GM18499 (cell line): ENCODE data around the gene IGF2BP2.
"Not testable (repeated sequence)": the region's sequence is repeated elsewhere in the genome, so short reads cannot be mapped to it uniquely, and the experiment has no call there.

Experiments used
- ATAC-seq: cut with Tn5 transposase; IDR thresholded peaks from one replicate; pipeline ENCODE4 v1.9.1; 2021; ENCODE audit warnings: moderate number of reproducible peaks; ENCODE audit not compliant: insufficient read depth, unreplicated experiment

IGF2BP2 gene

DNA sequence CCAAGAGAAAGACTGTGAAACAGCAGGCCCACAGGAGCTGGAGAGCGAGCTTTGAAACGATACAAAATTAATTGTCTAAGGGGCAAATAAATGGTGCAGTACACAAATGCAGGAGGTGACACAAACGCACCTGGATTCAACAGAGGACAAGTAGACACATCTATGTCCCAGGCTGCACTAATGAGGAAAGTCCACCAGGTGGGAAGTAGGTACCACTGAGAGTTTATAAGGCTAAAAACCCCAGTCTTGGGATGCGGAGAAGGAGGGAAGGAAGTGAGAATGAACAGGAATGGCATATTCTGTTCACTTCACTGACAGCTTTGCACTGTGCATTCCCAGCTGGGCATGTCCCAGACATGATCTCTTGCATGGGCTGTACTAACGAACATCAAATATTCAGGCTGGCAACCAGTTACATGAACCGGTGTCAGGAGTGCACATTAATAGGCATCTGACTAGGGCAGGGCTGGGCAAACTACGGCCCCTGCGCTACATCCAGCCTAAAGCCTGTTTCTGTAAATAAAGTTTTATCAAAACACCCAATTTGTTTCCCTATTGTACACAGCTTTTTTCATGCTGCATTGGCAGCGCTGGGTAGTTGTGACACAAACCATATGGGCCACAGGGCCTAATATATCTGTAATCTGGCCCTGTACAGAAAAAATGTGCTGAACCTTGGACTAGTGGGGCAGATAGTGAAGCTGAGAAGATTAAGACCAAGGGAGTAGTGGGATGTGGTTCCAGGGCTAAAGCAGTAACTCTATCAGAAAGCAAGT lies 107.0 kb downstream of the IGF2BP2 start:
- ATAC-seq, result no peak

GRCh38 chr3:185717121-185717520 lies 107.7 kb downstream of the IGF2BP2 start:
- no peak for ATAC-seq

GRCh38 chr3:185716436-185717108 lies 108.3 kb downstream of the IGF2BP2 start:
- no peak for ATAC-seq

DNA sequence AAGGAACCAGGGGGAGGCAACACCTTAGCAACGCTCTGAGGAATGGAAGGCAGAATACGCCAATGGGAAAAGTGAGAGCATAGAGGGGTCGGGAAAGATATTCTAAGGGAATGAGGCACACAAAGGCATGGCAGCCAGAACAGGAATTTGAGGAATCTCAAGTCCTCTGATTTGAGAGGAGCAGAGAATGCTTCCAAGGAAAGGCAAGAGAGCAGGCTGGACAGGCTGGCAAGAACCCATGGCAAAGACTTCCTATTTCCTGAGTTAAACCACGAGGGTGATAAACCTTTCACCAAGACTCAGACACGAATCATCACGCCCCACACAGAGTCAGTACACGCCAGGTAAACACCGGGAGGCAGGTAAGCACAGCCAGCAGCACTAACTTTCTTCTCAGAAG lies 109.8 kb downstream of the IGF2BP2 start:
- no peak for ATAC-seq

DNA sequence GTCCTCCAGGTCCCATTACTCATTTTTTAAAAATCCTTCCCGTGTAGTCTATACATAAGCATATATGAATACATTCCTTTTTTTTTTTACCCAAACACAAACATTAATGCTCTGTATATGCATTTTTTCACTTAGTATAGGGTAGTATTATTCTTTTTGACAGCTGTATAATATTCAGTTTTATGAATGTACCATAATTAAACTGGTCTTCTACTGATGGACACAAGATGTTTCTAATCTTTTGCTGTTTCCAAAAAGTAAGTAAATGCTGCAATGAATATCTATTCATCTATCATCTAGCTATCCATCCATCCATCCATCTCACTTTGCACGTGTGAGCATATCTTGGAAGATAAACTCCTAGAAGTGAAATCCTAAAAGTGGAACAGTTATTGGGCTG lies 110.8 kb downstream of the IGF2BP2 start:
- ATAC-seq, result no peak

- ATAC-seq, result no peak
These were observed 111.8 kb downstream of the IGF2BP2 start for GRCh38 chr3:185713015-185713414.

GRCh38 chr3:185712337-185712736 lies 112.5 kb downstream of the IGF2BP2 start:
- ATAC-seq, result no peak

DNA sequence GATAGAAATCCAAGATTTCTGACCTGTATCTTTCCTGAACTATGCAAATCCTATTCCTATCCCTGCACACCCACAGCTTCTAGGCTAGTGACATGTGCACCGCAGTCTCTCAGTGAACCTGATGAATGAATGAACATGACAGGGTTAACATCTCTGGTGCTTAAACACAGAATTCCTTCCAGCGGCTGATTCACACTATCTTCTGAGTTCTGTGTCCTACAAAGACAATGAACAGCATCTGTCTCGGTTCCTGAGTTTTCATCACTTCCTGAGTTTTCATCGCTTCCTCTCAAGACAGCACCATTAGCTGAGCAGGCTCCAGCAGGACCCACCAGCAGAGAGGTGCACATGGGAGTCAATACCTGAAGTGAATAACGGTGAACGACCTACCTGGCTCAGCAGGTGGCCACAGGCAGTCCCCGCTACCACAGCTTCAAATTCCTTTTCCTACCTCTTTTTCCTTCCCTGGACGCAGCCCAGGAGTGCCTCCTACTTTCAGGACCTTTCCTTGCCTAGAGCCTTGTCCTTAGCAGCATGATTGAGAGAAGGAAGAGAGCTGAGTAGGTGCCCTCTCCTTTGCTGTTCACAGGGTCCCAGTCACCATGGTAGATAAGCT lies 113.5 kb downstream of the IGF2BP2 start:
- no peak for ATAC-seq

- no peak for ATAC-seq
These were observed 115.4 kb downstream of the IGF2BP2 start for GRCh38 chr3:185709251-185709955.

GRCh38 chr3:185708392-185708791 lies 116.5 kb downstream of the IGF2BP2 start:
- no peak for ATAC-seq

GRCh38 chr3:185705498-185705897 lies 119.3 kb downstream of the IGF2BP2 start:
- no peak for ATAC-seq

DNA sequence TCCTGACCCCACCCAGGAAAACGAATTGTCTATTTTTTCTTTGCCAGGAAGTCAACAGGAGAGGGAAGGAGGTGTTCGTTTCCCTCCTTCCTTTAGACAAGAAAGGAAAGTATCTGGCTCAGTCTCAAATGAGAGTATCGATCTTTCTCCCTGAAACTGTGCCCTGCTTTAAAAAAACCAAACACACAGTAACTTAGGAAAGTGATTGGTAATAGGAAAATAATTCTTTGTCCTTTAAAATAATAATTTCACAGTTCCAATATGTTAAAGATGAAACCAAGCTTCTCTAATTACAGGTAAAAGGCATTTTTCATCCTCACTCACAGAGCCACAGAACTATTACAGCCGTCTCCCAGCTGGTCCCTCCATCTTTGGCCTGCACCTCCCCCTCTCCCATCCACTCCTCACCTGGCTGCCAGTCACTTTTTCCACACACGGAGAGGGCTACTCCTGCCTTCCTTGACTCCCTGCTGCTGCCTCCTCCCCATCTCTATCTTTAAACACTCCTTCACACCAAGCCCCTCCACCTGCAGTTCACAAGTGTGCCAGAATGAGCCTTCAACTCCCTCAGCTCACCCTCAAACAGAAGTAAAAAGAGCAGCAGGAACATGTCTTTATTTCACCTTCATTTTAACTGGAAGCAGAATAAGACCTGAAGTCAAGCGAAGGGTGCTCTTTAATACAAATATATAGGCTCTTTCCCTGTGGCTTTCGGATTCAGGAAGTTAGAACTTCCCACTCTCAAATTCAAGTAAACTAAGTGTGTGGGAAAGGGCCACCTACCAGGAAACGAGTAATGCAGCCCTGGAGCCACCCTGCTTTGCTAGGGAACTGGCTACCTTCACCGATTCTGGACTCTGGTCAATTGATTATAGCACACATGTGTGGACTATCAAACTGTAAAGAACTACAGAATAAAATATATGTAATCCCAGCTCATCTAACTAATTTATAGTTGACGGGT lies 122.3 kb downstream of the IGF2BP2 start:
- no peak for ATAC-seq

GRCh38 chr3:185701611-185702261 lies 123.1 kb downstream of the IGF2BP2 start:
- no peak for ATAC-seq

DNA sequence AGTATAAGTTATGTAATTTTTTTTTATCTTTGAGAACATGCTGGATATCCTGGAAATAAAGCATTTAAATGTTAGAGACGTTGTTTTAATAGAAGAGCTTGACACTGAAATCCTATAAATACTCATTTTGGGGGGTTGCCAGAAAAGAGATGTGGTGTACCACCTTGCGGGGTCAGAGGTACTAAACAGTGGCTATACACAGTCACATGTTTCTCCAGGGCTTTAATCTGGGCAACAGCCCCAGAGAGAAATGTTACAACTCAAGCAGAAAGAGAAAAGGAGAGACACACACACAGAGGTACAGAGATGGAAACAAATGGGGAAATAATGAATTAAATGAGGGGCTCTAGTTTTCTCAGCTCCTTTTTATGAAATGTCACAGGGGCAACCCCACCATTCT lies 124.9 kb downstream of the IGF2BP2 start:
- ATAC-seq, result no peak

GRCh38 chr3:185697228-185697627 lies 127.6 kb downstream of the IGF2BP2 start:
- not testable (repeated sequence) for ATAC-seq

DNA sequence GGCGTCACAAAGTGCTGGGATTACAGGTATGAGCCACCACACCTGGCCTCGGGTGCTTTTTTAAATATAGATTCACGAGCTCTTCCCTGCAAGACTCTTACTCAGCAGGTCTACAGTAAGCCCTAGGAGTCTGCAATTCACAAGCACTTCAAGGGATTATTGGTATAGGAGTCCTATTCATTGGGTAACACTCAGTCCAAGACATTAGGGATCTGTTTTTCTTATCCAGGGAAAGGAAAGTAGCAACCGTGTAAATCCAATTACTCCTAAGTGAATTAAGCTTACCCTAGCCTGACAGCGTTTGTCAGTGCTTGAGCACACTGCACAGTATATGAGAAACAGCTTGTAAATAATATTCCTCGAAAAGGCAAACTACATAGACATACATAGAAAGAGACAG lies 128.8 kb downstream of the IGF2BP2 start:
- no peak for ATAC-seq

GRCh38 chr3:185693985-185694653 lies 130.7 kb downstream of the IGF2BP2 start:
- no peak for ATAC-seq

- ATAC-seq, result no peak
These were observed 133.2 kb downstream of the IGF2BP2 start for GRCh38 chr3:185691622-185692021.
